Measurements from ENCODE around the gene DCST1.

DCST1 gene

GRCh38 chr1:155010211-155010918, 23.3 kb upstream of the DCST1 start:
- TF ChIP-seq SIN3A (IDR thresholded peaks at IDR 0.05; ENCODE audit: borderline replicate concordance, insufficient read depth, low read length) (no peak), POLR2AphosphoS5 (IDR thresholded peaks at IDR 0.05; ENCODE audit: low read depth, low read length) (no peak), FOXP2 (optimal IDR thresholded peaks at IDR 0.05; ENCODE audit: borderline replicate concordance, extremely low read depth, extremely low read length, insufficient read depth) (no peak), REST (IDR thresholded peaks at IDR 0.05; ENCODE audit: insufficient read depth in 1 of 2, low read depth in 2 of 2, low read length in 2 of 2) (no peak)

- TF ChIP-seq SIN3A (IDR thresholded peaks at IDR 0.05; ENCODE audit: borderline replicate concordance, insufficient read depth, low read length), result no peak
These were observed 22.6 kb upstream of the DCST1 start for GRCh38 chr1:155011004-155011416.

GRCh38 chr1:155011437-155012025, 22.1 kb upstream of the DCST1 start:
- TF ChIP-seq REST (IDR thresholded peaks at IDR 0.05; ENCODE audit: insufficient read depth in 1 of 2, low read depth in 2 of 2, low read length in 2 of 2) (no peak), POLR2AphosphoS5 (IDR thresholded peaks at IDR 0.05; ENCODE audit: low read depth, low read length) (no peak), TAF1 (IDR thresholded peaks at IDR 0.05; ENCODE audit: borderline replicate concordance, insufficient read depth, low read length) (no peak), SIN3A (IDR thresholded peaks at IDR 0.05; ENCODE audit: borderline replicate concordance, insufficient read depth, low read length) (no peak), FOXP2 (optimal IDR thresholded peaks at IDR 0.05; ENCODE audit: borderline replicate concordance, extremely low read depth, extremely low read length, insufficient read depth) (no peak)

GRCh38 chr1:155012026-155012546, 21.5 kb upstream of the DCST1 start:
- TF ChIP-seq POLR2AphosphoS5 (IDR thresholded peaks at IDR 0.05; ENCODE audit: low read depth, low read length) (no peak), TAF1 (IDR thresholded peaks at IDR 0.05; ENCODE audit: borderline replicate concordance, insufficient read depth, low read length) (no peak), REST (IDR thresholded peaks at IDR 0.05; ENCODE audit: insufficient read depth in 1 of 2, low read depth in 2 of 2, low read length in 2 of 2) (no peak), FOXP2 (optimal IDR thresholded peaks at IDR 0.05; ENCODE audit: borderline replicate concordance, extremely low read depth, extremely low read length, insufficient read depth) (no peak), SIN3A (IDR thresholded peaks at IDR 0.05; ENCODE audit: borderline replicate concordance, insufficient read depth, low read length) (no peak)

GRCh38 chr1:155012776-155013602, 20.6 kb upstream of the DCST1 start:
- TF ChIP-seq FOXP2 (optimal IDR thresholded peaks at IDR 0.05; ENCODE audit: borderline replicate concordance, extremely low read depth, extremely low read length, insufficient read depth), result no peak
- no peak for TF ChIP-seq REST (IDR thresholded peaks at IDR 0.05; ENCODE audit: insufficient read depth in 1 of 2, low read depth in 2 of 2, low read length in 2 of 2)
- no peak for TF ChIP-seq TAF1 (IDR thresholded peaks at IDR 0.05; ENCODE audit: borderline replicate concordance, insufficient read depth, low read length)
- TF ChIP-seq SIN3A (IDR thresholded peaks at IDR 0.05; ENCODE audit: borderline replicate concordance, insufficient read depth, low read length), result no peak
- no peak for TF ChIP-seq POLR2AphosphoS5 (IDR thresholded peaks at IDR 0.05; ENCODE audit: low read depth, low read length)

All from PFSK-1 (cell line).